PC-9 (cell line): Measurements from ENCODE around the gene SLC25A53. TPM values are rescaled to one million over a fixed set of nuclear protein-coding genes. Genes with fewer than 3 reads are reported as not detected.

Experiments
- BruUV-seq: library from RNA; stranded (reverse); fragments of 400-500 nt; replicated peaks from 2 replicates; lab custom pipeline; 2021; lab: Mats Ljungman, UMichigan
- CTCF ChIA-PET: fragments of 300-600 bp; sonication (Branson Sonifier 250); formaldehyde crosslinking; loops from one replicate; lab custom pipeline; 2022; ENCODE audit warnings: antibody characterized with exemption; lab: Charles Lee
- POLR2A ChIA-PET: fragments of 300-600 bp; sonication (Branson Sonifier 250); formaldehyde crosslinking; loops from one replicate; lab custom pipeline; 2022; ENCODE audit warnings: antibody characterized with exemption; ENCODE audit not compliant: unreplicated experiment; lab: Charles Lee
- DNase-seq, 2 experiments: peaks; one replicate each; pipeline versions ENCODE4 v3.0.0 to v3.0.0-alpha.2; 2015 to 2022; ENCODE audit warnings: mixed read lengths in 1 of 2
- H2AFZ ChIP-seq: fragments of 200-600 bp; sonication (generic); 2 replicates; pipeline ENCODE4 v1.8.1; 2017; ENCODE audit warnings: antibody characterized with exemption
- H3F3A ChIP-seq: fragments of 200-600 bp; sonication (generic); 2 replicates; pipeline ENCODE4 v1.8.1; 2017; ENCODE audit warnings: antibody characterized with exemption, mild to moderate bottlenecking, low read depth; ENCODE audit not compliant: insufficient read depth
- H3K27ac ChIP-seq: fragments of 200-600 bp; sonication (generic); 2 replicates; pipeline ENCODE4 v1.6.1; 2016; ENCODE audit warnings: mixed run types
- H3K27me3 ChIP-seq: fragments of 200-600 bp; sonication (generic); 2 replicates; pipeline ENCODE4 v1.6.1; 2016; ENCODE audit warnings: low read depth, mixed run types; ENCODE audit not compliant: insufficient read depth
- H3K36me3 ChIP-seq: fragments of 200-600 bp; sonication (generic); 2 replicates; pipeline ENCODE4 v1.6.1; 2016; ENCODE audit warnings: low read depth, mixed run types
- H3K4me1 ChIP-seq: fragments of 200-600 bp; sonication (generic); replicated peaks from 2 replicates; pipeline ENCODE4 v1.6.1; 2016; ENCODE audit warnings: mixed run types; ENCODE audit not compliant: insufficient read depth
- H3K4me2 ChIP-seq: fragments of 200-600 bp; sonication (generic); 2 replicates; pipeline ENCODE4 v1.6.1; 2017; ENCODE audit warnings: mixed run types
- H3K4me3 ChIP-seq: fragments of 200-600 bp; sonication (generic); 2 replicates; pipeline ENCODE4 v1.6.1; 2016; ENCODE audit warnings: mixed run types
- H3K79me2 ChIP-seq: fragments of 200-600 bp; sonication (generic); 2 replicates; pipeline ENCODE4 v1.6.1; 2017; ENCODE audit warnings: low read depth, mixed run types
- H3K9me2 ChIP-seq: fragments of 200-600 bp; sonication (generic); 2 replicates; pipeline ENCODE4 v1.8.1; 2017; ENCODE audit warnings: mild to moderate bottlenecking; ENCODE audit not compliant: insufficient read depth
- H3K9me3 ChIP-seq: fragments of 200-600 bp; sonication (generic); 2 replicates; pipeline ENCODE4 v1.8.1; 2016; ENCODE audit warnings: low read depth; ENCODE audit not compliant: insufficient read depth
- H4K20me1 ChIP-seq: fragments of 200-600 bp; sonication (generic); 2 replicates; pipeline ENCODE4 v1.8.1; 2017; ENCODE audit not compliant: insufficient read depth
- EZH2 ChIP-seq: fragments of 200-600 bp; sonication (generic); IDR thresholded peaks from 2 replicates; pipeline ENCODE4 v1.8.0; 2017; ENCODE audit warnings: antibody characterized with exemption, low read depth
- intact Hi-C: fragments of 100-400 bp; cut with micrococcal nuclease; formaldehyde crosslinking; loops from one replicate; pipeline ENCODE4 v1.10.0; 2022; ENCODE audit not compliant: unreplicated experiment
- total RNA-seq: library from RNA; stranded (reverse); gene quantifications from 2 replicates; pipeline ENCODE4 v1.2.3, GENCODE V29; 2021
- TF ChIP-seq, protein P1 (sequence below): fragments of 200-600 bp; sonication (generic); conservative IDR thresholded peaks from 2 replicates; pipeline ENCODE4 v1.6.1; 2017; ENCODE audit warnings: mixed run types, antibody characterized with exemption, mild to moderate bottlenecking, moderate library complexity

SLC25A53 gene
- total RNA-seq, 1 experiment from 2014 or later = 6.4 TPM

GRCh38 chrX:104108955-104109354 is 47.9 kb downstream of the SLC25A53 start:
- no peak overlapping the region for H3K4me3 ChIP-seq
- no peaks in the 10 kb centered on the region for H3K9me2 ChIP-seq
- CTCF ChIA-PET = no interaction called here

DNA sequence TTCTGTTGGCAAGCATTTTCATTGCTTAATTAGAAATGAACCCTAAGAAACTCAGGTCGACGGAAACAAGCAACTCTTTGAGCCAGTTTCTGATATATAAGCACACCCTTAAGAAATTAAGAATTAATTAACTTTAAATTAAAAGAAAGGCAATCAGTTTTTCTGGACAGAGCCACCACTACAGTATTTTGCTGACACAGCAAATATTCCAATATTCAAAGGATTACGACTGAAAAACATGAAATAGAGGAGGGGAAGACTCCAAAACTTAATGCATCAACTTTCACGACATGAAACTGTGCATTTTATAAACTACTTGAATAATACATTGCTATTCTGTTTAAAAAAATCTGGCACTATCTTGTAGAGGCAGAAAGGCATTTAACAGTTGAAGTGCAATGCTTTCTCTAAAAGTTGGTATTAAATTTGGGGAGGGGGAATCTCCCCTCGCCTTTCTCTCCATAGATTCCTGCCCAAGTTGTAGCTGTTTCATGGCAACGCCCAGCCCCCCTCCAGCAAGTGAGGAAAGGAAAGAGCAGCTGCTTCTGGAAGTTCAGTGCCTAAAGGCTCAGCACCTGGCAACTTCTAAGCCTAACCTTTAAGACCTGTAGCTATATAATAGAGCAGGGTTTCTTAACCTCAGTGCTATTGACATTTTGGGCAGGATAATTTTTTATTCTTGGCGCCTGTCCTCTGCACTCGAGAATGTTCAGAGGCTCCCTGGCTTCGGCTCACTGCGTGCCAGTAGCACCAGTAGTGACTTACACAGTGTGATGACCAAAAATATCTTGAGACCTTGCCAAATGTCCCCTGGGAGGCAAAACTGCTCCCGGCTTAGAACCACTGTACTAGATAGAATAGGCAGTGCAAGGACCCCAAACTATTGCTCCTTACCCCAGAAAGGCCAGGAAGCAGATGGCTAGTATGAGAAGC is 51.2 kb downstream of the SLC25A53 start:
- no peaks in the 10 kb centered on the region for H3K79me2 ChIP-seq
- no peak overlapping the region for H2AFZ ChIP-seq
- H3K4me3 ChIP-seq = no peak overlapping the region
- no peaks in the 10 kb centered on the region for H4K20me1 ChIP-seq
- H3K9me2 ChIP-seq = no peaks in the 10 kb centered on the region
- no peak for TF ChIP-seq EZH2
- TF ChIP-seq, protein P1, sequence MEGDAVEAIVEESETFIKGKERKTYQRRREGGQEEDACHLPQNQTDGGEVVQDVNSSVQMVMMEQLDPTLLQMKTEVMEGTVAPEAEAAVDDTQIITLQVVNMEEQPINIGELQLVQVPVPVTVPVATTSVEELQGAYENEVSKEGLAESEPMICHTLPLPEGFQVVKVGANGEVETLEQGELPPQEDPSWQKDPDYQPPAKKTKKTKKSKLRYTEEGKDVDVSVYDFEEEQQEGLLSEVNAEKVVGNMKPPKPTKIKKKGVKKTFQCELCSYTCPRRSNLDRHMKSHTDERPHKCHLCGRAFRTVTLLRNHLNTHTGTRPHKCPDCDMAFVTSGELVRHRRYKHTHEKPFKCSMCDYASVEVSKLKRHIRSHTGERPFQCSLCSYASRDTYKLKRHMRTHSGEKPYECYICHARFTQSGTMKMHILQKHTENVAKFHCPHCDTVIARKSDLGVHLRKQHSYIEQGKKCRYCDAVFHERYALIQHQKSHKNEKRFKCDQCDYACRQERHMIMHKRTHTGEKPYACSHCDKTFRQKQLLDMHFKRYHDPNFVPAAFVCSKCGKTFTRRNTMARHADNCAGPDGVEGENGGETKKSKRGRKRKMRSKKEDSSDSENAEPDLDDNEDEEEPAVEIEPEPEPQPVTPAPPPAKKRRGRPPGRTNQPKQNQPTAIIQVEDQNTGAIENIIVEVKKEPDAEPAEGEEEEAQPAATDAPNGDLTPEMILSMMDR = no peak
- H3K27ac ChIP-seq = no peak overlapping the region
- DNase-seq = no peak
- H3K9me3 ChIP-seq = no peaks in the 10 kb centered on the region
- no TSS peak for BruUV-seq
- no peaks in the 10 kb centered on the region for H3K36me3 ChIP-seq
- intact Hi-C loops = no loop called here
- no peaks in the 10 kb centered on the region for H3F3A ChIP-seq
- POLR2A ChIA-PET = no interaction called here
- no peaks in the 10 kb centered on the region for H3K4me1 ChIP-seq
- CTCF ChIA-PET = no interaction called here
- peaks cover 52% of the 10 kb centered on the region for H3K27me3 ChIP-seq
- H3K4me2 ChIP-seq = no peak overlapping the region

More at GRCh38 chrX:104108955-104109354, 47.9 kb downstream of the SLC25A53 start:
- Histone ChIP-seq H3K27ac (no peak overlapping the region), H3K27me3 (peaks cover 53% of the 10 kb centered on the region), H3K79me2 (no peaks in the 10 kb centered on the region), H4K20me1 (no peaks in the 10 kb centered on the region), H3F3A (no peaks in the 10 kb centered on the region), H3K4me2 (no peak overlapping the region), H3K36me3 (no peaks in the 10 kb centered on the region), H3K4me1 (no peaks in the 10 kb centered on the region), H3K9me3 (no peaks in the 10 kb centered on the region), H2AFZ (no peak overlapping the region)
- TF ChIP-seq, protein P1 = no peak
- TF ChIP-seq EZH2 = no peak
- POLR2A ChIA-PET = no interaction called here
- no TSS peak for BruUV-seq
- no peak for DNase-seq
- intact Hi-C loops = no loop called here

DNA sequence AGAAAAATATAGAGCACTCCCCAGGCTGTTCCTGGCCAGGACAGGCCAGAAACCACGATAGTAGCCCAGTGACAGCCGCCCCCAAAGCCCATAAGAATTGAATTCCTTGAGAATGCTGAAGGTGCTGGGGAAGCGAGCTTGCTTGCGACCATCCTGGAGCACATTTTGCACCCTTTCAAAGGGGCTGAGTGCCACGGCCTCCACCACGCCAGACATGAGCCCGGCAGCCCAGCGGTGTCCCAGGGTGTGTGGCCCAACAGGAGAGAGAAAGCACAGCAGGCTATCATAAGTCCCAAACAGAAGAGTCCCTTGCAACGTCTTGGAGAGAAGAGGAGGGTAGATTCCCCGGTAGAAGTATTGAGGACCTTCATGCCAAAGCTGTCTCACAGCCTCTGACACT is 52.1 kb downstream of the SLC25A53 start:
- no peak overlapping the region for H3K4me2 ChIP-seq
- no peaks in the 10 kb centered on the region for H3F3A ChIP-seq
- no peak overlapping the region for H2AFZ ChIP-seq
- POLR2A ChIA-PET = no interaction called here
- H3K27ac ChIP-seq = no peak overlapping the region
- no peaks in the 10 kb centered on the region for H4K20me1 ChIP-seq
- no peak for TF ChIP-seq EZH2
- TF ChIP-seq, protein P1 = no peak
- no peak for DNase-seq
- H3K36me3 ChIP-seq = no peaks in the 10 kb centered on the region
- CTCF ChIA-PET = no interaction called here
- H3K79me2 ChIP-seq = no peaks in the 10 kb centered on the region
- no peaks in the 10 kb centered on the region for H3K9me3 ChIP-seq
- H3K4me1 ChIP-seq = no peaks in the 10 kb centered on the region
- no TSS peak for BruUV-seq
- intact Hi-C loops = no loop called here
- no peak overlapping the region for H3K4me3 ChIP-seq
- no peaks in the 10 kb centered on the region for H3K9me2 ChIP-seq
- H3K27me3 ChIP-seq = peaks cover 52% of the 10 kb centered on the region
